ENCODE data around the gene DSG4.

DSG4 gene

DNA sequence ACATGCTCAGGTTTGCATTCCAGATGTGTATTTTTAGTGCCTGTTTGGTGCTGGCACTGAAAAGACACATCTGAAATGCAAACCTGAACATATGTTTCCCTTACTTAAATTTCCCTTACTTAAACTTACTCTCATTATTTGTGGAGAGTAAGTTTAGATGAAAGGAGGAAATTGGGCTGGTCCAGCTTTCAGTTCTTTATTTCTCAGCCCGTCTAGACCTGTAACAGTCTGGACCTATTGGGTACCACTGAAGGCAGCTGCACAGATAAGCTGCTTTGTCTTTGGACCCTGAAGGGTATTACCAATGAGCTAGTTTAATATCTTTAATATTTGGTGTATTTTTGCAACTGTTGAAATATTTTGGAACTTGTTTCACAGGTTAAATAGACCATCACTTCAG is 54.0 kb downstream of the DSG4 start:
- TF ChIP-seq, protein P1, sequence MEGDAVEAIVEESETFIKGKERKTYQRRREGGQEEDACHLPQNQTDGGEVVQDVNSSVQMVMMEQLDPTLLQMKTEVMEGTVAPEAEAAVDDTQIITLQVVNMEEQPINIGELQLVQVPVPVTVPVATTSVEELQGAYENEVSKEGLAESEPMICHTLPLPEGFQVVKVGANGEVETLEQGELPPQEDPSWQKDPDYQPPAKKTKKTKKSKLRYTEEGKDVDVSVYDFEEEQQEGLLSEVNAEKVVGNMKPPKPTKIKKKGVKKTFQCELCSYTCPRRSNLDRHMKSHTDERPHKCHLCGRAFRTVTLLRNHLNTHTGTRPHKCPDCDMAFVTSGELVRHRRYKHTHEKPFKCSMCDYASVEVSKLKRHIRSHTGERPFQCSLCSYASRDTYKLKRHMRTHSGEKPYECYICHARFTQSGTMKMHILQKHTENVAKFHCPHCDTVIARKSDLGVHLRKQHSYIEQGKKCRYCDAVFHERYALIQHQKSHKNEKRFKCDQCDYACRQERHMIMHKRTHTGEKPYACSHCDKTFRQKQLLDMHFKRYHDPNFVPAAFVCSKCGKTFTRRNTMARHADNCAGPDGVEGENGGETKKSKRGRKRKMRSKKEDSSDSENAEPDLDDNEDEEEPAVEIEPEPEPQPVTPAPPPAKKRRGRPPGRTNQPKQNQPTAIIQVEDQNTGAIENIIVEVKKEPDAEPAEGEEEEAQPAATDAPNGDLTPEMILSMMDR (IDR thresholded peaks at IDR 0.05; ENCODE audit: low read depth, low read length) = no peak
- H3K36me3 ChIP-seq = no peaks in the 10 kb centered on the region
- no peak overlapping the region for H3K27ac ChIP-seq
- no peaks in the 10 kb centered on the region for H3K27me3 ChIP-seq (ENCODE audit: insufficient read depth, low read depth, severe bottlenecking)
- no peak overlapping the region for H3K4me3 ChIP-seq (ENCODE audit: low read depth, low read length)
- no peak for DNase-seq
- H3K9me3 ChIP-seq (ENCODE audit: severe bottlenecking) = peaks cover 5% of the 10 kb centered on the region

DNA sequence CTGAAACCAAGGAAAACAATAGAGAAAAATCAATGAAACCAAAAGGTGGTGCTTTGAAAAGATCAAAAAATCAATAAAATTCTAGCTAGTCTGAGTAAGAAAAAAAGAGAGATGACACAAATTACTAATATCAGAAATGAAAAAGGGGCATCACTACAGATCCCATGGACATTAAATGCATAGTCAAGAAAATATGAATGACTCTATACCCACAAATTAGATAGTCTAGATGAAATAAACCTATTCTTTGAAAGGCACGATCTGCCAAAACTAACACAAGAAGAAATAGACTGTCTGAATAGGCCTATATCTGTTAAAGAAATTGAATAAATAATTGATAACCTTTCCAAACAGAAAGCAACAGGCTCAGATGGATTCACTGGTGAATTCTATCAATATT is 55.7 kb downstream of the DSG4 start:
- TF ChIP-seq, protein P1 (IDR thresholded peaks at IDR 0.05; ENCODE audit: low read depth, low read length) = no peak
- Histone ChIP-seq H3K4me3 (ENCODE audit: low read depth, low read length) (no peak overlapping the region), H3K9me3 (ENCODE audit: severe bottlenecking) (peaks cover 5% of the 10 kb centered on the region), H3K36me3 (no peaks in the 10 kb centered on the region), H3K27ac (no peak overlapping the region), H3K27me3 (ENCODE audit: insufficient read depth, low read depth, severe bottlenecking) (no peaks in the 10 kb centered on the region)
- no peak for DNase-seq

DNA sequence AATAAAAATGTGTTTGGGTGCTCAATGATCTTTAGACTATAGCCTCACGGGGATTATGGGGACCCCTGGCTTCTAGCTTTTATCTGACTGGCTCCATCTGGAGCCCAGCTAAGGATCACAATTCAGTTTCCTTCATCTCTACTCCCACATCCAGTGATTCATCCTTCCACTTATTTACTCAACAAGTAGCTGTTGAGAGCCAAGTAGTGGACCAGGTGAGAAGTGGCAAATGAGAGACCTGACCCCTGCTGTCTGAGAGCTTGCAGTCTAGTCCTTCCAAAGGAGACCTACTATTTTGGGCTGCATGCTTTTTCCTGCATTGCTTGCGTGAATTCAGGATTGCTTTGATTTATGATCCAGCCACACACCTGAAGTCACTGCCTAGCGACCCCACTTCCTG is 60.2 kb downstream of the DSG4 start:
- DNase-seq = no peak
- H3K9me3 ChIP-seq (ENCODE audit: severe bottlenecking) = peaks cover 5% of the 10 kb centered on the region

DNA sequence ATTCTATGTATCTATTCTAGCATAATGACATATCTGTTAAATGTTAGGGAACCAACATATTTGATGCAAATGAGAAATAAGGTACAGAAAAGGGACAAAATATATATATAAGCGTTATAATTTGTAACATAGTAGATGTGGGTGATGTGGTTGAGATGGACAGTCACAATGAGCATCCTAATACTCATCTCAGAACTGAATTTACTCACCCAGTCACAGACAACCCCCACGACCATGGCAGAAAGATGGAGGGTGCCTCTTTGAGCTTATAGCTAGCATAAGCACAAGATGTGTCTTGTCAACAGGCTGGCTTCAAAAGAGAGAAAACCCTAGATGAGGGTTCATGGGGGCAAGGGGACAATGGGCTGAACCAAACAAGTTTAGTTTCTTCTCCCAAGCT is 61.8 kb downstream of the DSG4 start:
- Histone ChIP-seq H3K4me3 (ENCODE audit: low read depth, low read length) (no peak overlapping the region), H3K9me3 (ENCODE audit: severe bottlenecking) (no peaks in the 10 kb centered on the region), H3K36me3 (no peaks in the 10 kb centered on the region), H3K27ac (no peak overlapping the region), H3K27me3 (ENCODE audit: insufficient read depth, low read depth, severe bottlenecking) (no peaks in the 10 kb centered on the region)
- TF ChIP-seq, protein P1 (IDR thresholded peaks at IDR 0.05; ENCODE audit: low read depth, low read length) = no peak
- DNase-seq = no peak

More for the DNA sequence above, 60.2 kb downstream of the DSG4 start:
- Histone ChIP-seq H3K27ac (no peak overlapping the region), H3K4me3 (ENCODE audit: low read depth, low read length) (no peak overlapping the region), H3K27me3 (ENCODE audit: insufficient read depth, low read depth, severe bottlenecking) (no peaks in the 10 kb centered on the region), H3K36me3 (no peaks in the 10 kb centered on the region)
- TF ChIP-seq, protein P1 (IDR thresholded peaks at IDR 0.05; ENCODE audit: low read depth, low read length) = no peak

DNA sequence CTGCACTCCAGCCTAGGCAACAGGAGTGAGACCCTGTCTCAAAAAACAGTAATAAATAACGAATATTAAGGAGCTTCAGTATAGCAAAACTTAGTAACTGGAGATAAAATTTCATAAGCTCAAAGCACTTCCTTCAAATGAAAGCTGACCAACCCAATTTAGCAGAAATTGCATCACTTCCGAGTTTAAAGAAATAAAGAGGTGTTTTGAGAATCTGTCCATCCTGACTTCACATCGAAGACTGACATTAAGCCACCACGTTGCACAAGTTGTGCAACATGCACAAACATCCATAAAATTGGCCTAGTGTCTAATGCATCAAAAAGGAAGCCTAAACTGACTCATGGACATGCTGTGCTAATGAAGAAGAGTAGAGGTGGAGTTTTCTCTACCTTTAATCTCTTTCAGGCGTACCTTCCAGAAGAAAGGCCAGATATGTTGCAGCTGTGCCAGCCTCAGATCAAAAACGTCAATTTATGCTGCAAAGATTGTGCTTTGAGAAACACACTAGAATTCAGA is 63.3 kb downstream of the DSG4 start:
- Histone ChIP-seq H3K27ac (no peak overlapping the region), H3K4me3 (ENCODE audit: low read depth, low read length) (no peak overlapping the region), H3K27me3 (ENCODE audit: insufficient read depth, low read depth, severe bottlenecking) (no peaks in the 10 kb centered on the region), H3K9me3 (ENCODE audit: severe bottlenecking) (no peaks in the 10 kb centered on the region), H3K36me3 (no peaks in the 10 kb centered on the region)
- TF ChIP-seq, protein P1 (IDR thresholded peaks at IDR 0.05; ENCODE audit: low read depth, low read length) = no peak
- DNase-seq = no peak

DNA sequence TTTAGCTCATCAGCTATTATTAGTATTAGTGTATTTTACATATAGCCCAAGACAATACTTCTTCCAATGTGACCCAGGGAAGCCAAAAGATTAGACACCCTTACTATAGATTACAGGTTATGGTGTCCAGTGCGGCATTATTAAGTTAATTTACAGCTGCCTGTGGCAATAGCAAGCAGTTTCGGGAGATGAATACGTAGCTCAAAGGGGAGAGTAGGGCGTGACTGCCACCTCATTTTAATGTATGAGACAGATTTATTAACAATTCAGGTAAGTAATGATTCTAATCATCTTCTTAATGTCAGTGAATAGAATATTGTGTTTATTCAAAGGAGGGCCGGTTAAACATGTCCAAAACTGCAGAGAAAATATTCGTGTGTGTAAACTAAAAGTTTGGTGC is 64.2 kb downstream of the DSG4 start:
- Histone ChIP-seq H3K9me3 (ENCODE audit: severe bottlenecking) (no peaks in the 10 kb centered on the region), H3K27ac (no peak overlapping the region), H3K4me3 (ENCODE audit: low read depth, low read length) (no peak overlapping the region), H3K36me3 (no peaks in the 10 kb centered on the region), H3K27me3 (ENCODE audit: insufficient read depth, low read depth, severe bottlenecking) (no peaks in the 10 kb centered on the region)
- DNase-seq = no peak
- TF ChIP-seq, protein P1 (IDR thresholded peaks at IDR 0.05; ENCODE audit: low read depth, low read length) = no peak
